Fibroblast of villous mesenchyme (primary cell): ENCODE measurements around the gene ACTL9. TPM values are rescaled to one million over a fixed set of nuclear protein-coding genes. Genes with fewer than 3 reads are reported as not detected.

Experiments used
- DNase-seq: peaks from one replicate; pipeline ENCODE4 v3.0.0-alpha.2; 2010; ENCODE audit warnings: low read depth
- H3K4me3 ChIP-seq: 2 replicates; pipeline ENCODE4 v1.5.1; 2011; ENCODE audit warnings: low read depth, mild to moderate bottlenecking, low read length
- CTCF ChIP-seq: IDR thresholded peaks from 2 replicates; pipeline ENCODE4 v1.5.1; 2012; ENCODE audit warnings: low read depth, mild to moderate bottlenecking, low read length; ENCODE audit not compliant: insufficient read depth
- total RNA-seq: library from RNA; depleted of rRNA; stranded (reverse); fragments of >200 nt; gene quantifications from 2 replicates; pipeline ENCODE4 v1.2.3, GENCODE V29; 2012

The ACTL9 gene
- total RNA-seq, 1 donor = not detected

- no peak overlapping the region for H3K4me3 ChIP-seq
- TF ChIP-seq CTCF = no peak
- no peak for DNase-seq
Observed at GRCh38 chr19:8678244-8678807, 20.3 kb downstream of the ACTL9 start.

GRCh38 chr19:8675066-8675465 lies 23.5 kb downstream of the ACTL9 start:
- TF ChIP-seq CTCF = no peak
- no peak overlapping the region for H3K4me3 ChIP-seq
- no peak for DNase-seq

- TF ChIP-seq CTCF = no peak
- no peak for DNase-seq
- no peak overlapping the region for H3K4me3 ChIP-seq
Observed at GRCh38 chr19:8673276-8673891, 25.2 kb downstream of the ACTL9 start.

- DNase-seq = no peak
- no peak for TF ChIP-seq CTCF
- H3K4me3 ChIP-seq = no peak overlapping the region
Observed at GRCh38 chr19:8666814-8667405, 31.7 kb downstream of the ACTL9 start.

- TF ChIP-seq CTCF = no peak
- no peak overlapping the region for H3K4me3 ChIP-seq
- DNase-seq = no peak
Observed at GRCh38 chr19:8665468-8666213, 33.0 kb downstream of the ACTL9 start.

GRCh38 chr19:8664671-8665057 lies 33.9 kb downstream of the ACTL9 start:
- no peak for TF ChIP-seq CTCF
- no peak for DNase-seq

More at GRCh38 chr19:8664671-8665057, 33.9 kb downstream of the ACTL9 start:
- H3K4me3 ChIP-seq = no peak overlapping the region
